Naive B cell (primary cell): ENCODE results near the gene USP17L26. TPM values are rescaled to one million over a fixed set of nuclear protein-coding genes. Genes with fewer than 3 reads are reported as not detected.

Experiments
- polyA plus RNA-seq, 6 donors: library from polyadenylated mRNA; unstranded; fragments of 300-500 nt; fragmentation: Illumina TruSeq; gene quantifications; one replicate each; pipeline ENCODE4 v1.2.3, GENCODE V29; 2021; ENCODE audit warnings: low read depth in 6 of 6

Gene USP17L26
- polyA plus RNA-seq, 6 donors from 2014 or later, result not detected

Other genes starting within 250 kb of the USP17L26 start
- gene FAM90A26, start 164.2 kb upstream of the USP17L26 start, polyA plus RNA-seq, result not detected
- gene USP17L10, start 124.0 kb upstream of the USP17L26 start, polyA plus RNA-seq, result not detected
- not detected for gene USP17L11, start 119.3 kb upstream of the USP17L26 start, polyA plus RNA-seq
- gene USP17L12, start 114.5 kb upstream of the USP17L26 start, polyA plus RNA-seq, result not detected
- not detected for gene USP17L13, start 109.8 kb upstream of the USP17L26 start, polyA plus RNA-seq
- not detected for gene USP17L15, start 100.3 kb upstream of the USP17L26 start, polyA plus RNA-seq
- not detected for gene USP17L17, start 90.8 kb upstream of the USP17L26 start, polyA plus RNA-seq
- gene USP17L18, start 86.0 kb upstream of the USP17L26 start, polyA plus RNA-seq, result not detected
- not detected for gene USP17L19, start 81.3 kb upstream of the USP17L26 start, polyA plus RNA-seq
- not detected for gene USP17L20, start 76.5 kb upstream of the USP17L26 start, polyA plus RNA-seq
- gene USP17L21, start 71.8 kb upstream of the USP17L26 start, polyA plus RNA-seq, result not detected
- gene USP17L22, start 67.0 kb upstream of the USP17L26 start, polyA plus RNA-seq, result not detected
- gene USP17L24, start 9.5 kb upstream of the USP17L26 start, polyA plus RNA-seq, result not detected
- not detected for gene USP17L25, start 4.7 kb upstream of the USP17L26 start, polyA plus RNA-seq
- not detected for gene USP17L5, start 4.7 kb downstream of the USP17L26 start, polyA plus RNA-seq
- not detected for gene USP17L27, start 9.5 kb downstream of the USP17L26 start, polyA plus RNA-seq
- not detected for gene USP17L28, start 14.2 kb downstream of the USP17L26 start, polyA plus RNA-seq
- gene USP17L29, start 19.0 kb downstream of the USP17L26 start, polyA plus RNA-seq, result not detected
- not detected for gene USP17L30, start 28.5 kb downstream of the USP17L26 start, polyA plus RNA-seq
- not detected for gene DEFB131A, start 109.8 kb downstream of the USP17L26 start, polyA plus RNA-seq